H1 (cell line): ENCODE data around the gene OR2H2. TPM values are rescaled to one million over a fixed set of nuclear protein-coding genes. Genes with fewer than 3 reads are reported as not detected.

Experiments
- CTCF ChIA-PET: fragments of 300-600 bp; sonication (Branson Sonifier 250); formaldehyde crosslinking; loops from one replicate; lab custom pipeline; 2021; ENCODE audit not compliant: partially characterized antibody; lab: Charles Lee
- POLR2A ChIA-PET: fragments of 300-600 bp; sonication (Branson Sonifier 250); formaldehyde crosslinking; loops from one replicate; lab custom pipeline; 2021; ENCODE audit warnings: inconsistent platforms; ENCODE audit not compliant: partially characterized antibody; lab: Charles Lee
- DNase-seq, 2 experiments: peaks; one replicate each; pipeline versions ENCODE4 v3.0.0 to v3.0.0-alpha.2; 2010 to 2022; ENCODE audit warnings: low spot score in 2 of 2, low read depth in 1 of 2, mixed read lengths in 1 of 2
- FAIRE-seq: peaks from 2 replicates; lab custom pipeline; 2011; peaks lifted over from hg19 to GRCh38; lab: Jason Lieb, UNC
- H2AFZ ChIP-seq: 2 replicates; pipeline ENCODE4 v1.8.1; 2012; ENCODE audit warnings: low read length, inconsistent platforms
- H2AK5ac ChIP-seq: 2 replicates; pipeline ENCODE4 v1.6.1; 2013; ENCODE audit warnings: low read depth, low read length
- H2BK120ac ChIP-seq: replicated peaks from 2 replicates; pipeline ENCODE3; 2013; ENCODE audit warnings: low read depth, low read length, inconsistent platforms
- H2BK12ac ChIP-seq: 2 replicates; pipeline ENCODE4 v1.6.1; 2013; ENCODE audit warnings: low read depth, low read length
- H2BK15ac ChIP-seq: 2 replicates; pipeline ENCODE4 v1.6.1; 2013; ENCODE audit warnings: low read length
- H2BK20ac ChIP-seq: 2 replicates; pipeline ENCODE4 v1.6.1; 2013; ENCODE audit warnings: low read length
- H2BK5ac ChIP-seq: 2 replicates; pipeline ENCODE4 v1.6.1; 2013; ENCODE audit warnings: low read depth, low read length
- H3K14ac ChIP-seq: 2 replicates; pipeline ENCODE4 v1.6.1; 2013; ENCODE audit warnings: inconsistent platforms; ENCODE audit not compliant: insufficient read length
- H3K18ac ChIP-seq: 2 replicates; pipeline ENCODE4 v1.6.1; 2013; ENCODE audit warnings: low read length; ENCODE audit errors: extremely low read depth
- H3K23ac ChIP-seq: 2 replicates; pipeline ENCODE4 v1.6.1; 2013; ENCODE audit warnings: inconsistent platforms; ENCODE audit not compliant: insufficient read length
- H3K23me2 ChIP-seq: 2 replicates; pipeline ENCODE4 v1.6.1; 2013; ENCODE audit warnings: low read depth, low read length
- H3K27ac ChIP-seq: 2 replicates; pipeline ENCODE4 v1.6.1; 2011; ENCODE audit warnings: low read depth, low read length, inconsistent platforms
- H3K27me3 ChIP-seq, 4 experiments: replicated peaks in 1 of 4; 1 replicate in 1 of 4; 2 replicates in 3 of 4; pipeline versions ENCODE4 v1.6.1 to v1.8.1; 2011 to 2013; ENCODE audit warnings: low read length in 3 of 4, mild to moderate bottlenecking in 3 of 4, inconsistent platforms in 2 of 4, mixed read lengths in 2 of 4, moderate library complexity in 1 of 4; ENCODE audit not compliant: control insufficient read depth in 3 of 4, insufficient read depth in 3 of 4; ENCODE audit errors: extremely low read depth in 1 of 4
- H3K36me3 ChIP-seq, 4 experiments: 2 replicates each; pipeline versions ENCODE4 v1.6.1 to v1.8.1; 2011 to 2013; ENCODE audit warnings: mild to moderate bottlenecking in 4 of 4, low read length in 3 of 4, moderate library complexity in 2 of 4, control low read depth in 1 of 4, inconsistent platforms in 1 of 4; ENCODE audit not compliant: insufficient read depth in 4 of 4, control insufficient read depth in 2 of 4
- H3K4ac ChIP-seq: replicated peaks from 2 replicates; pipeline ENCODE3; 2013; ENCODE audit warnings: low read length, low read depth, mixed read lengths, inconsistent platforms; ENCODE audit not compliant: insufficient read length
- H3K4me1 ChIP-seq, 4 experiments: replicated peaks in 1 of 4; 1 replicate in 1 of 4; 2 replicates in 3 of 4; pipeline versions ENCODE4 v1.6.1 to v1.8.1; 2011 to 2013; ENCODE audit warnings: low read length in 3 of 4, inconsistent platforms in 2 of 4, mixed read lengths in 1 of 4; ENCODE audit not compliant: insufficient read depth in 4 of 4, control insufficient read depth in 3 of 4
- H3K4me2 ChIP-seq, 2 experiments: 2 replicates each; pipeline versions ENCODE4 v1.6.1 to v1.8.1; 2011 to 2013; ENCODE audit warnings: low read depth in 2 of 2, low read length in 2 of 2, control low read depth in 1 of 2, inconsistent platforms in 1 of 2, mild to moderate bottlenecking in 1 of 2; ENCODE audit not compliant: insufficient read depth in 1 of 2
- H3K4me3 ChIP-seq, 4 experiments: fragments of 200-600, 300-600 bp in 1 of 4; sonication (generic), shearing (Covaris generic), sonication (Bioruptor Twin) in 1 of 4; 2 replicates each; pipeline versions ENCODE4 v1.5.1 to v1.8.1; 2011 to 2016; ENCODE audit warnings: low read length in 4 of 4, low read depth in 3 of 4, control low read depth in 2 of 4, inconsistent platforms in 2 of 4, mild to moderate bottlenecking in 2 of 4, mixed read lengths in 1 of 4, moderate library complexity in 1 of 4; ENCODE audit not compliant: insufficient read depth in 2 of 4; ENCODE audit errors: extremely low read depth in 1 of 4
- H3K56ac ChIP-seq: replicated peaks from 2 replicates; pipeline ENCODE3; 2013; ENCODE audit warnings: low read depth, mild to moderate bottlenecking, mixed read lengths, low read length, inconsistent platforms; ENCODE audit not compliant: insufficient read length
- H3K79me1 ChIP-seq: 2 replicates; pipeline ENCODE4 v1.6.1; 2013; ENCODE audit warnings: low read depth, low read length, control low read depth
- H3K79me2 ChIP-seq, 2 experiments: 2 replicates each; pipeline versions ENCODE4 v1.6.1 to v1.8.1; 2012 to 2013; ENCODE audit warnings: low read length in 2 of 2, mild to moderate bottlenecking in 2 of 2, inconsistent platforms in 1 of 2; ENCODE audit not compliant: insufficient read depth in 2 of 2, control insufficient read depth in 1 of 2
- H3K9ac ChIP-seq, 4 experiments: replicated peaks in 1 of 4; 1 replicate in 1 of 4; 2 replicates in 3 of 4; pipeline versions ENCODE4 v1.6.1 to v1.8.1; 2011 to 2013; ENCODE audit warnings: low read depth in 3 of 4, low read length in 3 of 4, control low read depth in 2 of 4, mild to moderate bottlenecking in 2 of 4, moderate library complexity in 2 of 4, inconsistent platforms in 1 of 4; ENCODE audit errors: extremely low read depth in 1 of 4
- H3K9me3 ChIP-seq, 2 experiments: 2 replicates each; pipeline versions ENCODE4 v1.6.1 to v1.8.1; 2012 to 2013; ENCODE audit warnings: mild to moderate bottlenecking in 2 of 2, moderate library complexity in 2 of 2, control low read depth in 1 of 2, inconsistent platforms in 1 of 2, low read depth in 1 of 2, low read length in 1 of 2, mixed read lengths in 1 of 2; ENCODE audit not compliant: insufficient read depth in 2 of 2
- H4K20me1 ChIP-seq, 2 experiments: replicated peaks in 1 of 2; 2 replicates each; pipeline versions ENCODE3 to v1.8.1; 2011 to 2013; ENCODE audit warnings: inconsistent platforms in 2 of 2, low read length in 2 of 2, mild to moderate bottlenecking in 1 of 2; ENCODE audit not compliant: insufficient read depth in 2 of 2, control insufficient read depth in 1 of 2
- H4K5ac ChIP-seq: 2 replicates; pipeline ENCODE4 v1.6.1; 2013; ENCODE audit warnings: low read length, low read depth, mixed read lengths, inconsistent platforms; ENCODE audit not compliant: insufficient read length
- H4K8ac ChIP-seq: 2 replicates; pipeline ENCODE4 v1.8.0; 2013; ENCODE audit warnings: mild to moderate bottlenecking, moderate library complexity, low read length, inconsistent platforms; ENCODE audit not compliant: insufficient read depth; ENCODE audit errors: extremely low read depth
- H4K91ac ChIP-seq: replicated peaks from 2 replicates; pipeline ENCODE3; 2013; ENCODE audit warnings: low read length, mixed read lengths, inconsistent platforms; ENCODE audit not compliant: insufficient read length
- CEBPB ChIP-seq: IDR thresholded peaks from 2 replicates; pipeline ENCODE4 v1.6.1; 2012; ENCODE audit warnings: low read depth, low read length
- CTBP2 ChIP-seq: IDR thresholded peaks from 2 replicates; pipeline ENCODE4 v1.7.0; 2011; ENCODE audit warnings: borderline replicate concordance, mild to moderate bottlenecking, moderate library complexity, mixed read lengths, low read length; ENCODE audit not compliant: insufficient read depth, insufficient read length
- EGR1 ChIP-seq: IDR thresholded peaks from 2 replicates; pipeline ENCODE4 v1.6.1; 2011; ENCODE audit warnings: low read depth, low read length, borderline replicate concordance
- EZH2 ChIP-seq: fragments of 200-600 bp; sonication (generic); IDR thresholded peaks from 2 replicates; pipeline ENCODE4 v1.7.1; 2012; ENCODE audit warnings: low read depth, mild to moderate bottlenecking, moderate library complexity, low read length, inconsistent platforms; ENCODE audit not compliant: severe bottlenecking
- JUND ChIP-seq: IDR thresholded peaks from 2 replicates; pipeline ENCODE4 v1.6.1; 2011; ENCODE audit warnings: mild to moderate bottlenecking, improper control_type of control experiment, low read length
- NRF1 ChIP-seq: IDR thresholded peaks from 2 replicates; pipeline ENCODE4 v1.6.1; 2011; ENCODE audit warnings: mild to moderate bottlenecking, low read depth, low read length, improper control_type of control experiment
- RAD21 ChIP-seq, 2 experiments: IDR thresholded peaks in 1 of 2; conservative IDR thresholded peaks in 1 of 2; 2 replicates each; pipeline ENCODE4 v1.6.1; 2011; ENCODE audit warnings: low read depth in 2 of 2, low read length in 2 of 2, improper control_type of control experiment in 1 of 2, inconsistent platforms in 1 of 2, mild to moderate bottlenecking in 1 of 2, moderate library complexity in 1 of 2
- TAF1 ChIP-seq: IDR thresholded peaks from 2 replicates; pipeline ENCODE4 v1.6.1; 2011; ENCODE audit warnings: mild to moderate bottlenecking, low read depth, low read length
- TCF12 ChIP-seq: IDR thresholded peaks from 2 replicates; pipeline ENCODE4 v1.6.1; 2011; ENCODE audit warnings: low read depth, mild to moderate bottlenecking, low read length
- WGBS, 2 experiments: shearing (Covaris generic) in 1 of 2; methylation state at CpG; one replicate each; pipeline versions ENCODE4 v1.1.6 to v1.1.7; 2013 to 2015; ENCODE audit warnings: low lambda C conversion rate in 2 of 2, mixed read lengths in 2 of 2, inconsistent platforms in 1 of 2, low coverage in 1 of 2, missing lambda C conversion rate in 1 of 2; ENCODE audit not compliant: insufficient replicate concordance in 2 of 2, insufficient coverage in 1 of 2, insufficient read length in 1 of 2; ENCODE audit errors: extremely low coverage in 1 of 2, missing lambda C conversion rate in 1 of 2; 5-methylcytosine and 5-hydroxymethylcytosine counted together
- polyA plus RNA-seq, 7 experiments: library from polyadenylated mRNA; depleted of rRNA in 3 of 7; stranded (reverse) in 5 of 7; unstranded in 2 of 7; fragments of >200 nt in 5 of 7; fragments of 200-250 nt in 2 of 7; gene quantifications; 1 replicate in 5 of 7; 2 replicates in 1 of 7; 4 replicates in 1 of 7; pipeline versions ENCODE4 v1.2.1 to v1.2.3, GENCODE V29; 2011 to 2013; ENCODE audit warnings: missing spikeins in 2 of 7, mixed read lengths in 2 of 7
- total RNA-seq: library from RNA; stranded (reverse); fragmentation: NEBNext Ultra II Directional; extraction: Animal tissue kit (Norgen Biotek cat#: 25700); gene quantifications from 2 replicates; pipeline ENCODE4 v1.2.1, GENCODE V29; 2021
- TF ChIP-seq, protein P1 (sequence below): IDR thresholded peaks from 2 replicates; pipeline ENCODE4 v1.6.1; 2011; ENCODE audit warnings: low read depth, mild to moderate bottlenecking, low read length; ENCODE audit not compliant: insufficient read depth

OR2H2 gene
- total and polyA plus RNA-seq, 2 of the 8 experiments (the other 6 are each of a cell fraction or from before 2014, with no cell fraction given) = not detected

DNA sequence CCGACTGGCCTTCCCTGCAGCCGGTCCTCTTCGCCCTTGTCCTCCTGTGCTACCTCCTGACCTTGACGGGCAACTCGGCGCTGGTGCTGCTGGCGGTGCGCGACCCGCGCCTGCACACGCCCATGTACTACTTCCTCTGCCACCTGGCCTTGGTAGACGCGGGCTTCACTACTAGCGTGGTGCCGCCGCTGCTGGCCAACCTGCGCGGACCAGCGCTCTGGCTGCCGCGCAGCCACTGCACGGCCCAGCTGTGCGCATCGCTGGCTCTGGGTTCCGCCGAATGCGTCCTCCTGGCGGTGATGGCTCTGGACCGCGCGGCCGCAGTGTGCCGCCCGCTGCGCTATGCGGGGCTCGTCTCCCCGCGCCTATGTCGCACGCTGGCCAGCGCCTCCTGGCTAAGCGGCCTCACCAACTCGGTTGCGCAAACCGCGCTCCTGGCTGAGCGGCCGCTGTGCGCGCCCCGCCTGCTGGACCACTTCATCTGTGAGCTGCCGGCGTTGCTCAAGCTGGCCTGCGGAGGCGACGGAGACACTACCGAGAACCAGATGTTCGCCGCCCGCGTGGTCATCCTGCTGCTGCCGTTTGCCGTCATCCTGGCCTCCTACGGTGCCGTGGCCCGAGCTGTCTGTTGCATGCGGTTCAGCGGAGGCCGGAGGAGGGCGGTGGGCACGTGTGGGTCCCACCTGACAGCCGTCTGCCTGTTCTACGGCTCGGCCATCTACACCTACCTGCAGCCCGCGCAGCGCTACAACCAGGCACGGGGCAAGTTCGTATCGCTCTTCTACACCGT, 31.5 kb upstream of the OR2H2 start:
- H2BK5ac ChIP-seq = peak overlapping the region; percentile 40; the same call in 1 of the 2 replicates
- peaks cover 11% of the 10 kb centered on the region for H3K23me2 ChIP-seq
- H2AFZ ChIP-seq = peak overlapping the region; percentile 59; the same call in 1 of the 2 replicates
- no peaks in the 10 kb centered on the region for H3K79me2 ChIP-seq
- no peak overlapping the region for H4K5ac ChIP-seq
- H2BK20ac ChIP-seq = peak overlapping the region; percentile 66; the same call in 1 of the 2 replicates
- H2AK5ac ChIP-seq = no peak overlapping the region
- no peaks in the 10 kb centered on the region for H4K20me1 ChIP-seq
- no peaks in the 10 kb centered on the region; a peak in 1 of 4 replicates for H3K9me3 ChIP-seq
- no peak overlapping the region for H3K56ac ChIP-seq
- peaks cover 26 to 51% (median 45%) of the 10 kb centered on the region in 4 experiments for H3K27me3 ChIP-seq
- H3K27ac ChIP-seq = no peak overlapping the region
- ChIA-PET CTCF (interaction anchor here (0.6 to 1.0 kb wide), 3 partner anchors 21 to 137 kb away, joined by 3 to 4 read pairs (median 3); no protein-coding TSS in a partner anchor), POLR2A (interaction anchor here (1.0 to 2.0 kb wide), 2 partner anchors 12 to 45 kb away, joined by 4 to 9 read pairs; no protein-coding TSS in a partner anchor)
- H2BK12ac ChIP-seq = peak overlapping the region; percentile 85; the same call in 1 of the 2 replicates
- no peak overlapping the region for H3K23ac ChIP-seq
- peak; percentile 49 to 85 for DNase-seq
- H3K36me3 ChIP-seq = no peaks in the 10 kb centered on the region; a peak in 1 of 8 replicates
- 0 out of 2 replicates have a peak overlapping the region, but pooled peaks have one; percentile 36 for H4K8ac ChIP-seq
- no peak overlapping the region for H3K9ac ChIP-seq
- no peak overlapping the region for H3K14ac ChIP-seq
- H3K4me3 ChIP-seq = peak overlapping the region; percentile 36 to 55 (median 46)
- H3K4me2 ChIP-seq = peak overlapping the region; percentile 75 to 96
- H3K18ac ChIP-seq = peak overlapping the region; percentile 73; the same call in 1 of the 2 replicates
- peak overlapping the region; percentile 19; the same call in 1 of the 2 replicates for H2BK15ac ChIP-seq
- WGBS, 2 experiments = 3% methylated on average over 76 of the region's 83 CpGs; no CpG with 5 or more reads in 1 of the 2 experiments
- no peak overlapping the region for H3K4ac ChIP-seq
- FAIRE-seq = no peak
- H2BK120ac ChIP-seq = no peak overlapping the region
- H4K91ac ChIP-seq = no peak overlapping the region
- no peaks in the 10 kb centered on the region for H3K79me1 ChIP-seq
- peaks cover 4 to 17% (median 12%) of the 10 kb centered on the region in 4 experiments for H3K4me1 ChIP-seq
- TF ChIP-seq, protein P1, sequence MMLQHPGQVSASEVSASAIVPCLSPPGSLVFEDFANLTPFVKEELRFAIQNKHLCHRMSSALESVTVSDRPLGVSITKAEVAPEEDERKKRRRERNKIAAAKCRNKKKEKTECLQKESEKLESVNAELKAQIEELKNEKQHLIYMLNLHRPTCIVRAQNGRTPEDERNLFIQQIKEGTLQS = 0 out of 2 replicates have a peak, but pooled peaks have one; percentile 6
- TF ChIP-seq EGR1 = no peak
- no peak for TF ChIP-seq JUND
- TF ChIP-seq CEBPB = peak; percentile 97
- no peak for TF ChIP-seq NRF1
- no peak for TF ChIP-seq TCF12
- TF ChIP-seq EZH2 = peak; percentile 73
- no peak for TF ChIP-seq CTBP2
- TF ChIP-seq RAD21 (IDR thresholded peaks at IDR 0.05 in 1 of 2, conservative IDR thresholded peaks at IDR 0.05 in 1 of 2; ENCODE audit: low read depth in 2 of 2, low read length in 2 of 2) = peak in 1 of 2 experiments; percentile 20; a peak in 3 of 4 replicates
- 0 out of 2 replicates have a peak, but pooled peaks have one; percentile 31 for TF ChIP-seq TAF1
